ENCODE measurements around the gene EIPR1.

The EIPR1 gene

GRCh38 chr2:3238951-3239841, 138.4 kb downstream of the EIPR1 start:
- DNase-seq: no peak

GRCh38 chr2:3236300-3237045, 141.1 kb downstream of the EIPR1 start:
- no peak for DNase-seq

DNA sequence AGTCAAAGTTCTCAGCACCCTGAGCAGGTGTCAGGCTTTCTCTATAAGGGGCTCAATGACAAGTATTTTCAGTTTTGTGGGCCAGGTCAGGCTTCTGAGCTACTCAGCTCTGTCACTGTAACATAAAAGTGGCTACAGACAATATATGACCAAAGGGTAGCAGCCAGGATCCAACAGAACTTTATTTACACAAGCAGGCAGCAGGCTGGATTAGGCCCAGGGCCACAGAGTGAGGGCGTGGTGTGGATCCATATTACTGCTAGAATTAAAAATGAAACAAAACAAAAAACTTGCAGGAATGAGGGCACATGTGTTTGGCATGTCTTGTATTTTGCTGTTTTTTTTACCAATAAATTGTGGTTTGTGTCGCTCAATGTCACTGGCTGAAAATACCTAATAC, 143.7 kb downstream of the EIPR1 start:
- no peak for DNase-seq

DNA sequence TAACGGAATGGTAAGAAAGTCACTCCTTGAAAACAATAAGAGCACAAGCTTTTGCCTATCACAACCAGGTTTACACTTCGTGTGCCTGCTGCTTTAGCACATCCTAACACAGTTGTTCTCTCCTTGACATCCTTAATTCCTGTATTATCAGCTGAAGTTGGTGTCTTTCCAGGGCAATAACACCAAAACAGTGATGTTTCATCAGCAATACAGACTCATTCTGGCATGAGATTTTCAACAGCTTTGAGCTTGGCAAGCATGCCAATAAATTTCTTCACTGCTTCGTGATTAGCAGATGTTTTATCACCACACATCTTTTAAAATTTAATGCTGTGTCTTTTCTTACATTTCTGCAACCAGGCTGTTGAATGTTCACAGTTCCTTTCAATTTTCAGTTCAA, 148.4 kb downstream of the EIPR1 start:
- DNase-seq: no peak

DNA sequence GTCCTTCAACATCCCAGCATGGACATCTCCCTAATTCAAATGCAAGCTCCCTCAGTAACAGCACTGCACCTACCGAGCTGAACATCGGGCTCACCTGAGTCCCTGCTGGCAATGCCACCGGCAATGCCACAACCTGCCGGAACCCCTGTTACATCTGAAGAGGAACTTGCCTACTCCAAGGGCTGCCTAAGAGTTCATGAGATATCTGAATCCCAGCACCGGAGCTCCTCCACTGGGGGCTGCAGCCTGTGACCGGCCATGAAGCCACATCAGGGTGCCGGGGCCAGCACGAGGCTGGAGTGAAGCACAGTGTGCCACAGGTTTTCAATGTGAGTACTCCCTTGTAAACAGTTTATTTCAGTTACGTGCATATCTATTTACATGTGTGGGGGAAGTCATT, 152.9 kb downstream of the EIPR1 start:
- DNase-seq: no peak

DNA sequence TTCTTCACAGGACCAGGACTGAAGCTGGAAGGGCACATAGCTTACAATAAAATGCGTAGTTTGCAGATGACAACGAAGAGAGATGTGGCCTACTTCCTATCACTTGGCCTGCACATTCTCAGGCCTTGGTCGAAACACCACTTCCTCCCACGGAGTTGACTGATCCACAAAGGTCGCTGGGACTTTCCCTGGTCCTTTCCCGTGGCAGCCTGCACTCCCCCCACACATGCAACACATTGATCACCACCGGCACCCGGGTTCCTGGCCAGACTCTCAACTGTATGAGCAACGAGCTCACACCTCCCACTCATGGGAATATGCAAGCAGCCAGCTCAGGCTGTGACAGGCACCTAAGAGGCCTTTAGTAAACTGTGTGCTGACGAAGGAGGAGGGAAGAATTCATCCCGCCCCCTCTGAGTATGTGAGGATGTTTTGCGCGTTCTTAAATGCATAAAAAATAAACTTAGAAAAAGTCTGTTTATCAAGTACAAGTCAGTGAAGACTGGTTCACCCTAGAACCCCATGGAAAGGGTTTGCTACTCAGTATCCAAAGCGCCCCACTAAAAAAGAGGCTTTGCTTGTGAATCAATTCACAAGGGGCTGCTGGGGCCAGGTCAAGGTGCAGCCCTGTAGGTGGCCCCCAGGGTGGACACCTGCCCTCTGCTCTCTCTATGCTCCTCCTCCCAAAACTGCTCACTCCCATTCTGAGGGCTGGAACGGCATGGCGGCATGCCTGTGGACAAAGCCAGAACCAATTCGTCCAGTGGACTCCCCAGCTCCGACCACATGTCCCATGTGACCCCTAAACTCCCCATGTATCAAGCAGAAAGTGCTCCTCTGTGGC, 154.3 kb downstream of the EIPR1 start:
- no peak for DNase-seq

GRCh38 chr2:3222636-3223035, 155.0 kb downstream of the EIPR1 start:
- DNase-seq: no peak

DNA sequence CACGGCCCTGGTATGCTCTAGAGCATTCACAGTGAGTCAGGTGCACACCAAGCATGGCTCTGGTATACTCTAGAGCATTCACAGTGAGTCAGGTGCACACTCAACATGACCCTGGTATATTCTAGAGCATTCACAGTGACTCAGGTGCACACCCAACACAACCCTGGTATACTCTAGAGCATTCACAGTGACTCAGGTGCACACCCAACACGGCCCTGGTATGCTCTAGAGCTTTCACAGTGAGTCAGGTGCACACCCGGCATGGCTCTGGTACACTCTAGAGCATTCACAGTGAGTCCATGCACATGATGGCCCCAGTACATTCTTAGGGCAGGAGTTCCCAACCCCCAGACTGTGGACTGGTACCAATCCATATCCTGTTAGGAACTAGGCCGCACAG, 158.1 kb downstream of the EIPR1 start:
- no peak for DNase-seq

GRCh38 chr2:3217646-3218045, 160.0 kb downstream of the EIPR1 start:
- DNase-seq: no peak

GRCh38 chr2:3216841-3217495, 160.7 kb downstream of the EIPR1 start:
- no peak for DNase-seq

DNA sequence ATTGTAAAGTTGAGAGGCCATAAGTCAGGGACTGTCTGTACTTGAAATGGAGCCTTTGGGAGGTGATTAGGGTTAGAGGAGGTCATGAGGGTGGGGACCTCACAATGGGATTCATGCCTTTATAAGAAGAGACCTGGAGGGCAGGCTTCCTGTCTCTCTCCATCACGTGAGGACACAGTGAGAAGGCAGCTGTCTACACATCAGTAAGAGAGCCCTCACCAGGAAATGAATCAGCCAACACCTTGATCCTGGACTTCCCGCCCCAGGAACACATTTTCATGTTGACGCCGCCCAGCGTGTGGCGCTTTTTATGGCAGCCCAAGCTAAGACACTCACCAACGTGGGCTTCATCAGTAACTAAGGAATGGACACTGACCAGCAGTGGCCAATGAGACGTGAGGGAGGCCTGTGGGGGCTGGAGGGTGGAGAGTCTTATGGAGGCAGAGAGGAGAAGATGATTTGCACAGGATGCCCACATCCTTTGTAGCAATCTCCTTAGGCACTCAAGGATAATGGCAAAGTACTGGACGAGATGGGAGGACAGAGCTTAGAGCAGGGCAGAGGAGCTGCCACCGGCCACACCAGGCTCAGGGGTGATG, 162.7 kb downstream of the EIPR1 start:
- no peak for DNase-seq

GRCh38 chr2:3214065-3214464, 163.6 kb downstream of the EIPR1 start:
- no peak for DNase-seq

GRCh38 chr2:3212984-3213383, 164.6 kb downstream of the EIPR1 start:
- DNase-seq: no peak

GRCh38 chr2:3212061-3212362, 165.6 kb downstream of the EIPR1 start:
- DNase-seq: no peak

DNA sequence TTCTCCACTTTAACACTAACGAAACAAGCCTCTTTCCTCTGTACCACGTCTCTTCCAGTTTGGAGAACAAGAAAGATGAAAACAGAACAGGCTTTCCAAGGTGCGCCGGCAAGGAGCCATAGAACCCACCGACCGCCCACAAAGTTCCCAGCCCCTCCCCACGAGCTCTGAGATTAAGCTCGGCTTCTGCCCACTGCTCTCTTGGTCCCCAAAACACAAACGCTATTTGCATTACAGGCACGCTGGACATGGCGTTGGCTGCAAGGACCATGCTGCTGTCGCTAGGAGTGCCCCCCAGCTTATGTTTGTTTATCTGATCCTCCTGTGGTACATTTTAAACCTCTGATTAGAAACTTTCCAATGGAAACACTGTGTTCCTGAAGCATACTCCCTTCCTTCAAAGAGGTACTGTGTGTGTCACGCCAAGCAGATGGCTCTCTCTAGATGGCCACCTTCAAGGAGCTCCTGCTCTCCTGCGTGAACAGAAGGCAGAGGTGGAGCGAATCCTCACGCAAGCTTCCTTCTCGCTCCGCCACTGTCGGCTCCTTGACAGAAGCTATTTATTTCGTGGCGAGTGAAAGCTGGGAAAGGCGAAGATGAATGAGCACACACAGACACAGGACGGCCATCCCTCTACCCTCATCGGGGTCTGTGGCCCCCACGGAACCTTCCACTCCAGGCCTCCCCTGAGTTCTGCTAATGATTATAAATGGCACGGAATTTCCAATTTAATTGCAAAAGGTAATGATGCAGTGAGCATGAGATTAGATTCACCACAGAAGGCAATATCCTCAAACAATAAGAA, 166.2 kb downstream of the EIPR1 start:
- DNase-seq: no peak

DNA sequence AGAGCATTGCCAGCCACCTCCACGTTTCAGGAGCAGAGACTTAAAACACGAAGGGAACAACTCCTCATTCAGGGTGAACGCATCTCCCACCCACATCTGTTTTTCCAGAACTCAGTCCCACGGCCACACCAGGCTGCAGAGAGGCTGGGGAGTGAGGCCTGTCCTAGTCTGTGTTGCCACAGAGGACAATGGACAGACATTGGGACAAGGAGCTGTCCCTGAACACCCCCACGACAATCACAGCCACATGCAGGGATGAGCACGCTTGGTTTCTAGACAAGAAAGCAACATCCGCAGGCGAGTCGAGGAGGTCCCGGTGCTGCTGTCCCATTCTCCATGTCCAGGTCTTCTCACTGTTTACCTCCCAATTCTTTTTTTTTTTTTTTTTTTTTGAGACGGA, 167.4 kb downstream of the EIPR1 start:
- no peak for DNase-seq

DNA sequence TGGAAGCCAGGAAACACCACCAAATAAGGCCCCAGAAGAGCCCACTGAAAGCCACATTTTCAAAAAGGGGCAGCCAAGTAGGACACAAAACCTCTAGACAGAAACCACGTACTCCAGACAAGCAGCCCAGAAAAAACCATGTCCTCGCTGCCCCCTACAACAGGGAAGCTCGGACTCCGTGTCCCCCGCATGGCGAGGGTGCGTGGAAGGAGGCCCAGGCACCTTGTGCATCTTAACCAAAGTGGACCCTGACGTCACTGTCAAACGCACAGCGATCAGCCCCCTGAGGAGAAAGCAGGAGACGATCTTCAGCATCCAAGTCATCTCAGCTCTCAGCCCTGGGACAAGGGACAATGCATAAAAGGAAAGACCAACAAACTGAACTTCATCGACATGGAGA, 168.4 kb downstream of the EIPR1 start:
- DNase-seq: no peak

GRCh38 chr2:3208591-3208990, 169.0 kb downstream of the EIPR1 start:
- DNase-seq: no peak

- DNase-seq: no peak
Observed at GRCh38 chr2:3208179-3208578, 169.4 kb downstream of the EIPR1 start.

DNA sequence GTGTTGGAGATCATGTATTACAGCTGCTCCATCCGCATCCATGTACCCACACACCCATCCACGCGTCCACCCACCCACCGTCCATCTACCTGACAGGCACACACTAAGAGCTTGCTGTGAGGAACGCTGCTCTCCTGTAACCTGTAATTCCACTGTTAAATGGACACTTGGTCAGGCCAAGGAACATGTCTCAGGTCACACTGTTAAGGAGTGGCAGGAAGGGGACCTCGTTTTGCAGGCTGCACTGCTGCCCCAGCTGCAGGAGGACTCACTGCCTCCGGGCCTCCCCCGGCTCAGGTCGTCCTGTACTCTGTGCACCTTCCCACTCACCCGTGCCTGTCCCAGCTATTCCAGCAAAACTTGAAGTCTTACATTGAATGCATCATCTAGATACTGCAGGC, 170.5 kb downstream of the EIPR1 start:
- no peak for DNase-seq

DNA sequence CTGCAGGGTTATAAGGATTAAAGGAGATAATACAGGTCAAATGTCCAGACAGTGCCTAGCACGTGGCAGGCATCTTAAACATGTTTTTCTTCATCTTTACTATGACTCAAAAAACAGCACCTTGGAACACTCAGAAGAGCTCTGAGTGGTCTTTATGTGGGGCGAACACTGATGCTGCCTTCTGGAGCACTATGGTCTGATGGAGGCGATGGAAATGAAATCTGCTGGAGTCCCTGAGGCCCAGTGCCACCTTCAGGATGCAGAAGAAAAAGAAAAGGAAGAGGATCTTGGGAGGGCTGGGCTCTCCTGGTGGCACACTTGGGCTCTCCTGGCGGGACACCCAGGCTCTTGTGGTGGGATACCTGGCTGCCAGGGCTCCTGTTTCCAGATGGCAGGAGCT, 171.8 kb downstream of the EIPR1 start:
- no peak for DNase-seq

All from COR-L47 (cell line).